Measurements from ENCODE around the gene EDN2.
A peak's percentile ranks its signal among the peaks of the same experiment; 100 is the strongest.

Gene EDN2

GRCh38 chr1:41482001-41482765 lies 2.3 kb downstream of the EDN2 start:
- no peak for DNase-seq
- no peak for TF ChIP-seq CTCF (IDR thresholded peaks at IDR 0.05; ENCODE audit: low read depth, low read length, missing control alignments)
- Histone ChIP-seq H3K4me3 (ENCODE audit: low read depth, low read length) (no peak overlapping the region), H3K36me3 (replicated peaks) (no peaks in the 10 kb centered on the region), H3K27me3 (replicated peaks) (no peaks in the 10 kb centered on the region), H3K27ac (no peak overlapping the region)
- in situ Hi-C loops (cut with HindIII; ENCODE audit: low pct_ligation_motif_present, low sequenced_read_pairs) = no loop called here

GRCh38 chr1:41481109-41481775 lies 3.2 kb downstream of the EDN2 start:
- in situ Hi-C loops (cut with HindIII; ENCODE audit: low pct_ligation_motif_present, low sequenced_read_pairs) = no loop called here
- no peak for DNase-seq
- Histone ChIP-seq H3K27me3 (replicated peaks) (no peaks in the 10 kb centered on the region), H3K27ac (no peak overlapping the region), H3K4me3 (ENCODE audit: low read depth, low read length) (no peak overlapping the region), H3K36me3 (replicated peaks) (no peaks in the 10 kb centered on the region)
- no peak for TF ChIP-seq CTCF (IDR thresholded peaks at IDR 0.05; ENCODE audit: low read depth, low read length, missing control alignments)

DNA sequence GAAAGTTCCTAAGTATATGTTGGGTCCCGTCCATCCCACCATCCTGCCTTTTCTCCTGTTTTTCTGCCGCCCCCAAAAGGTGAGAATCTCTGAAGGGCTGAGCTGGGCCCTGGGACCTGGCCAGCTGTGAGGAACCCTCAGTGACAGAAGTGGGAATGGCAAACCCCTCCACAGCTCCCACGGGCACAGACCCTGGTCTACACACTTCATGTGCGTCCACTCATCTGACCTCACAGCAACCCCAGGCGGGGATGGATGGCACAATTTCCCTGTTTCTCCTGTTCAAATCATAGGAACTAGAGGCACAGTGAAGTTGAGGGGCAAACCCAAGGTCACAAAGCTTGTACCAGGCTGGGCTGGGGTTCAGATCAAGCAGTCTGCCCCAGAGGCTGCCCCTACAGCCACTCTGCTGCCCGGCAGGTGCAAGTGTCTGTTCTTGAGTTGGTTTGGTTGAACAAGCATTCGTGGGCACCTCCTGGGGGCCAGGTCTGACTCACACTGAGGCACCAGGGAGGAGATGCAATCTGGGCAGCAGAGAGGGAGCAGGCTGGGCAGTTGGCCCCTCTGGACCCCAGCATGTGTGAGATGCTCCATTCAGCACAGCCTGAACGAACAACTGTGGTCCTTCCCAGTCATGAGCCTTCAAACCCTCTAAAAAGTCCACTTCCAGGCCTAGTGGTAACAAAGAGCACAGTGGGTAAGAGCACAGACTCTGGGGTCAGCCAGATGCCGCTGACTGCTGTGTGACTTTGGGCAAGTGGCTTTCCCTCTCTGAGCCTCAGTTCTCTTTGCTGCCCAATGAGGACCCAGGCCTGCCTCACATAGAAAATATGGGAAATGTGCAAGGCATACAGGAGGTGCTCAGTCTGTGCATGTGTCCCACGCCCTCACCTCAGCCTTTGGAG lies 4.0 kb downstream of the EDN2 start:
- in situ Hi-C loops (cut with HindIII; ENCODE audit: low pct_ligation_motif_present, low sequenced_read_pairs) = no loop called here
- Histone ChIP-seq H3K27me3 (replicated peaks) (no peaks in the 10 kb centered on the region), H3K36me3 (replicated peaks) (no peaks in the 10 kb centered on the region), H3K4me3 (ENCODE audit: low read depth, low read length) (no peak overlapping the region), H3K27ac (no peak overlapping the region)
- DNase-seq = no peak
- no peak for TF ChIP-seq CTCF (IDR thresholded peaks at IDR 0.05; ENCODE audit: low read depth, low read length, missing control alignments)

GRCh38 chr1:41479808-41480160 lies 4.7 kb downstream of the EDN2 start:
- Histone ChIP-seq H3K27ac (no peak overlapping the region), H3K27me3 (replicated peaks) (no peaks in the 10 kb centered on the region), H3K36me3 (replicated peaks) (no peaks in the 10 kb centered on the region), H3K4me3 (ENCODE audit: low read depth, low read length) (no peak overlapping the region)
- in situ Hi-C loops (cut with HindIII; ENCODE audit: low pct_ligation_motif_present, low sequenced_read_pairs) = no loop called here
- DNase-seq = no peak
- no peak for TF ChIP-seq CTCF (IDR thresholded peaks at IDR 0.05; ENCODE audit: low read depth, low read length, missing control alignments)

- no peak overlapping the region for H3K4me3 ChIP-seq (ENCODE audit: low read depth, low read length)
- TF ChIP-seq CTCF (IDR thresholded peaks at IDR 0.05; ENCODE audit: low read depth, low read length, missing control alignments) = no peak
- no peak overlapping the region for H3K27ac ChIP-seq
- H3K27me3 ChIP-seq (replicated peaks) = no peaks in the 10 kb centered on the region
- peak; percentile 47 for DNase-seq
- in situ Hi-C loops (cut with HindIII; ENCODE audit: low pct_ligation_motif_present, low sequenced_read_pairs) = no loop called here
- H3K36me3 ChIP-seq (replicated peaks) = no peaks in the 10 kb centered on the region
Measured at GRCh38 chr1:41479000-41479807, 5.3 kb downstream of the EDN2 start.

Measured in brain microvascular endothelial cell (primary cell).